Measurements from ENCODE around the gene WDR90.

- TF ChIP-seq, protein P1, sequence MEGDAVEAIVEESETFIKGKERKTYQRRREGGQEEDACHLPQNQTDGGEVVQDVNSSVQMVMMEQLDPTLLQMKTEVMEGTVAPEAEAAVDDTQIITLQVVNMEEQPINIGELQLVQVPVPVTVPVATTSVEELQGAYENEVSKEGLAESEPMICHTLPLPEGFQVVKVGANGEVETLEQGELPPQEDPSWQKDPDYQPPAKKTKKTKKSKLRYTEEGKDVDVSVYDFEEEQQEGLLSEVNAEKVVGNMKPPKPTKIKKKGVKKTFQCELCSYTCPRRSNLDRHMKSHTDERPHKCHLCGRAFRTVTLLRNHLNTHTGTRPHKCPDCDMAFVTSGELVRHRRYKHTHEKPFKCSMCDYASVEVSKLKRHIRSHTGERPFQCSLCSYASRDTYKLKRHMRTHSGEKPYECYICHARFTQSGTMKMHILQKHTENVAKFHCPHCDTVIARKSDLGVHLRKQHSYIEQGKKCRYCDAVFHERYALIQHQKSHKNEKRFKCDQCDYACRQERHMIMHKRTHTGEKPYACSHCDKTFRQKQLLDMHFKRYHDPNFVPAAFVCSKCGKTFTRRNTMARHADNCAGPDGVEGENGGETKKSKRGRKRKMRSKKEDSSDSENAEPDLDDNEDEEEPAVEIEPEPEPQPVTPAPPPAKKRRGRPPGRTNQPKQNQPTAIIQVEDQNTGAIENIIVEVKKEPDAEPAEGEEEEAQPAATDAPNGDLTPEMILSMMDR (IDR thresholded peaks at IDR 0.05; ENCODE audit: low read depth, low read length, poor library complexity, severe bottlenecking): no peak
- TF ChIP-seq EZH2phosphoT487 (IDR thresholded peaks at IDR 0.05; ENCODE audit: borderline replicate concordance, low read length): no peak
Observed at GRCh38 chr16:672851-673250, 23.7 kb downstream of the WDR90 start.
